HepG2 (cell line): Measurements from ENCODE around the gene NUP85. TPM values are rescaled to one million over a fixed set of nuclear protein-coding genes. Genes with fewer than 3 reads are reported as not detected.

ENCODE experiments used
- ATAC-seq: fragments of 200-7000 bp; cut with Tn5 transposase; 3 replicates; pipeline ENCODE4 v1.9.1; 2020; ENCODE audit warnings: mild to moderate bottlenecking, moderate library complexity
- BruUV-seq: library from RNA; stranded (reverse); fragments of 400-500 nt; replicated peaks from 2 replicates; lab custom pipeline; 2021; lab: Mats Ljungman, UMichigan
- CTCF ChIA-PET: fragments of 300-600 bp; formaldehyde crosslinking; extraction: SDS; loops from one replicate; lab custom pipeline; 2021; ENCODE audit warnings: low total read pairs, inconsistent platforms, low intra/inter-chr PET ratio; lab: Yijun Ruan, JAX
- POLR2A ChIA-PET: fragments of 350-600 bp; sonication (Branson Sonifier 250); formaldehyde crosslinking; loops from one replicate; lab custom pipeline; 2020; ENCODE audit warnings: antibody characterized with exemption, inconsistent platforms; lab: Yijun Ruan, JAX
- DNase-seq: peaks from one replicate; pipeline ENCODE4 v3.0.0-alpha.2; 2015; ENCODE audit warnings: low spot score
- FAIRE-seq: peaks from 3 replicates; lab custom pipeline; 2011; peaks lifted over from hg19 to GRCh38; lab: Jason Lieb, UNC
- H2AFZ ChIP-seq: one replicate; pipeline ENCODE4 v1.6.1; 2011; ENCODE audit warnings: low read length, inconsistent platforms
- H3K27ac ChIP-seq: fragments of 300-600 bp; 3 replicates; pipeline ENCODE4 v1.8.0; 2011; ENCODE audit warnings: mixed run types, mild to moderate bottlenecking, mixed read lengths, low read length, inconsistent platforms; ENCODE audit not compliant: insufficient read depth; ENCODE audit errors: extremely low read length
- H3K27me3 ChIP-seq, 2 experiments: fragments of 200-600 bp in 1 of 2; 2 replicates in 1 of 2; 3 replicates in 1 of 2; pipeline versions ENCODE4 v1.6.0 to v1.8.0; 2011; ENCODE audit warnings: low read length in 2 of 2, mild to moderate bottlenecking in 2 of 2, moderate library complexity in 2 of 2, inconsistent platforms in 1 of 2; ENCODE audit not compliant: insufficient read depth in 2 of 2, control insufficient read depth in 1 of 2
- H3K36me3 ChIP-seq, 2 experiments: fragments of 200-600 bp in 1 of 2; replicated peaks in 1 of 2; 2 replicates in 1 of 2; 3 replicates in 1 of 2; pipeline versions ENCODE4 v1.5.1 to v1.8.0; 2011; ENCODE audit warnings: low read length in 2 of 2, inconsistent platforms in 1 of 2; ENCODE audit not compliant: insufficient read depth in 2 of 2, control insufficient read depth in 1 of 2
- H3K4me1 ChIP-seq: 2 replicates; pipeline ENCODE4 v1.5.1; 2012; ENCODE audit warnings: low read length, inconsistent platforms; ENCODE audit not compliant: insufficient read depth
- H3K4me2 ChIP-seq: 2 replicates; pipeline ENCODE4 v1.6.0; 2011; ENCODE audit warnings: low read depth, low read length, inconsistent platforms
- H3K4me3 ChIP-seq, 3 experiments: fragments of 200-600 bp in 1 of 3; sonication (generic), shearing (Covaris generic) in 1 of 3; replicated peaks in 1 of 3; 2 replicates each; pipeline ENCODE4 v1.5.1; 2011 to 2016; ENCODE audit warnings: low read length in 3 of 3, inconsistent platforms in 2 of 3, low read depth in 2 of 3, mild to moderate bottlenecking in 2 of 3, control low read depth in 1 of 3, mixed read lengths in 1 of 3; ENCODE audit not compliant: insufficient read depth in 1 of 3
- H3K79me2 ChIP-seq: one replicate; pipeline ENCODE4 v1.6.1; 2011; ENCODE audit warnings: low read length, inconsistent platforms; ENCODE audit not compliant: insufficient read depth
- H3K9ac ChIP-seq: 2 replicates; pipeline ENCODE4 v1.6.0; 2011; ENCODE audit warnings: mild to moderate bottlenecking, low read depth, low read length, inconsistent platforms; ENCODE audit not compliant: insufficient read depth
- H3K9me3 ChIP-seq: 2 replicates; pipeline ENCODE4 v1.5.1; 2012; ENCODE audit warnings: mild to moderate bottlenecking, low read length
- H4K20me1 ChIP-seq: 2 replicates; pipeline ENCODE4 v1.6.0; 2011; ENCODE audit warnings: inconsistent platforms, mild to moderate bottlenecking, low read length, moderate library complexity; ENCODE audit not compliant: insufficient read depth
- E2F1 ChIP-seq: sonication (generic); formaldehyde crosslinking; IDR thresholded peaks from 2 replicates; pipeline ENCODE4 v1.5.0; 2020; ENCODE audit warnings: missing genetic modification reagents
- FOSL1 ChIP-seq: sonication (generic); formaldehyde crosslinking; IDR thresholded peaks from 2 replicates; pipeline ENCODE4 v1.9.0; 2021; ENCODE audit warnings: missing genetic modification reagents, borderline replicate concordance
- KDM6A ChIP-seq: IDR thresholded peaks from 2 replicates; pipeline ENCODE4 v1.6.1; 2016; ENCODE audit warnings: low read depth
- MTA1 ChIP-seq: sonication (generic); formaldehyde crosslinking; IDR thresholded peaks from 2 replicates; pipeline ENCODE4 v1.4.0; 2020; ENCODE audit warnings: missing genetic modification reagents, mild to moderate bottlenecking, borderline replicate concordance
- NCOA1 ChIP-seq: sonication (generic); formaldehyde crosslinking; IDR thresholded peaks from 2 replicates; pipeline ENCODE4 v1.9.0; 2021; ENCODE audit warnings: missing genetic modification reagents
- NONO ChIP-seq, 2 experiments: fragments of 450-650 bp in 1 of 2; sonication (generic) in 1 of 2; formaldehyde crosslinking in 1 of 2; IDR thresholded peaks in 1 of 2; conservative IDR thresholded peaks in 1 of 2; 2 replicates each; pipeline versions ENCODE4 v1.6.1 to v1.8.0; 2017 to 2022; ENCODE audit warnings: mild to moderate bottlenecking in 1 of 2, missing genetic modification reagents in 1 of 2, moderate library complexity in 1 of 2
- NR1H2 ChIP-seq: sonication (generic); formaldehyde crosslinking; IDR thresholded peaks from 2 replicates; pipeline ENCODE4 v1.8.1; 2022; ENCODE audit warnings: low read depth, missing genetic modification reagents, borderline replicate concordance
- REXO4 ChIP-seq: sonication (generic); formaldehyde crosslinking; IDR thresholded peaks from 2 replicates; pipeline ENCODE4 v1.8.0; 2022; ENCODE audit warnings: missing genetic modification reagents, mild to moderate bottlenecking, borderline replicate concordance
- TAF15 ChIP-seq: fragments of 200-400 bp; formaldehyde crosslinking; IDR thresholded peaks from one replicate; pipeline ENCODE4 v1.6.1; 2018; ENCODE audit warnings: mild to moderate bottlenecking, low read depth, low read length; ENCODE audit not compliant: poor library complexity, severe bottlenecking
- ZBTB14 ChIP-seq: sonication (generic); formaldehyde crosslinking; IDR thresholded peaks from 2 replicates; pipeline ENCODE4 v1.4.0; 2020; ENCODE audit warnings: missing genetic modification reagents
- ZFP41 ChIP-seq: sonication (generic); formaldehyde crosslinking; IDR thresholded peaks from 2 replicates; pipeline ENCODE4 v1.4.0; 2020; ENCODE audit warnings: mild to moderate bottlenecking, missing genetic modification reagents, borderline replicate concordance
- ZNF136 ChIP-seq: sonication (generic); formaldehyde crosslinking; IDR thresholded peaks from 2 replicates; pipeline ENCODE4 v1.8.1; 2022; ENCODE audit warnings: low read depth, mild to moderate bottlenecking, moderate library complexity, missing genetic modification reagents
- ZNF235 ChIP-seq: sonication (generic); formaldehyde crosslinking; IDR thresholded peaks from 2 replicates; pipeline ENCODE4 v1.8.1; 2023; ENCODE audit warnings: mild to moderate bottlenecking, missing genetic modification reagents, borderline replicate concordance
- ZNF256 ChIP-seq: sonication (generic); formaldehyde crosslinking; conservative IDR thresholded peaks from 2 replicates; pipeline ENCODE4 v1.4.0; 2020; ENCODE audit warnings: missing genetic modification reagents
- ZNF550 ChIP-seq: sonication (generic); formaldehyde crosslinking; IDR thresholded peaks from 2 replicates; pipeline ENCODE4 v1.4.0; 2020; ENCODE audit warnings: mild to moderate bottlenecking, missing genetic modification reagents, borderline replicate concordance
- ZNF674 ChIP-seq: sonication (generic); formaldehyde crosslinking; IDR thresholded peaks from 2 replicates; pipeline ENCODE4 v1.5.0; 2020; ENCODE audit warnings: low read depth, mild to moderate bottlenecking, missing genetic modification reagents
- ZNF737 ChIP-seq: sonication (generic); formaldehyde crosslinking; IDR thresholded peaks from 2 replicates; pipeline ENCODE4 v1.5.0; 2020; ENCODE audit warnings: missing genetic modification reagents, mild to moderate bottlenecking, borderline replicate concordance
- ZSCAN20 ChIP-seq: sonication (generic); formaldehyde crosslinking; IDR thresholded peaks from 2 replicates; pipeline ENCODE4 v1.4.0; 2020; ENCODE audit warnings: missing genetic modification reagents, mild to moderate bottlenecking, borderline replicate concordance
- WGBS: methylation state at CpG from one replicate; pipeline ENCODE4 v1.1.6; 2017; ENCODE audit warnings: low lambda C conversion rate; 5-methylcytosine and 5-hydroxymethylcytosine counted together
- in situ Hi-C: cut with HindIII; loops from 2 replicates; pipeline ENCODE4 v1.10.0; 2017; ENCODE audit warnings: low pct_unique_long_range_greater_than_20kb; ENCODE audit not compliant: extremely low pct_ligation_motif_present
- intact Hi-C: fragments of 100-400 bp; cut with micrococcal nuclease; formaldehyde crosslinking; loops from one replicate; pipeline ENCODE4 v1.10.0; 2022; ENCODE audit not compliant: unreplicated experiment
- polyA plus RNA-seq, 8 experiments: library from polyadenylated mRNA; depleted of rRNA in 3 of 8; stranded (reverse) in 7 of 8; unstranded in 1 of 8; fragments of >200 nt; fragmentation: Illumina TruSeq in 4 of 8; extraction: Trizol in 4 of 8; gene quantifications; 2 replicates each; pipeline versions ENCODE4 v1.2.1 to v1.2.3, GENCODE V29; 2011 to 2016; ENCODE audit warnings: low read depth in 4 of 8, missing spikeins in 1 of 8, mixed read lengths in 1 of 8; ENCODE audit not compliant: insufficient read depth in 1 of 8
- total RNA-seq, 5 experiments: library from RNA; depleted of rRNA; stranded (reverse); fragments of >200 nt; fragmentation: Illumina TruSeq; extraction: Trizol; gene quantifications; 2 replicates each; pipeline ENCODE4 v1.2.3, GENCODE V29; 2016; ENCODE audit warnings: low read depth in 1 of 5
- TF ChIP-seq, protein P1 (sequence below): sonication (generic); formaldehyde crosslinking; IDR thresholded peaks from 2 replicates; pipeline ENCODE4 v1.5.1; 2020; ENCODE audit warnings: missing genetic modification reagents, mild to moderate bottlenecking, borderline replicate concordance

Gene NUP85
- total and polyA plus RNA-seq, 2 of the 13 experiments (the other 11 are each of a cell fraction or from before 2014, with no cell fraction given): 89.1 to 124 TPM

GRCh38 chr17:75182569-75183436 lies 22.7 kb upstream of the NUP85 start, which contains the start of gene SUMO2:
SUMO2 (minus strand) TSS chr17:75182959; CDS start chr17:75182834, 125 bp downstream.
- in situ Hi-C loops (no loop called here), intact Hi-C loops (no loop called here)
- Histone ChIP-seq H3K9ac (peak within 1 kb of the TSS; percentile 95), H3K79me2 (peaks cover 45% of the 10 kb centered on the region), H3K9me3 (no peaks in the 10 kb centered on the region), H3K27ac (peak within 1 kb of the TSS; percentile 96), H3K36me3 (peaks cover 10 to 19% of the 10 kb centered on the region in 2 experiments; a peak in 4 of 5 replicates), H3K4me1 (peaks cover 47% of the 10 kb centered on the region), H2AFZ (peak within 1 kb of the TSS; percentile 87), H3K4me2 (peak within 1 kb of the TSS; percentile 94), H4K20me1 (peaks cover 15% of the 10 kb centered on the region), H3K27me3 (no peaks in the 10 kb centered on the region; a peak in 1 of 5 replicates), H3K4me3 (peak within 1 kb of the TSS; percentile 92 to 98 (median 96))
- ATAC-seq (peak; percentile 84), DNase-seq (peak; percentile 84), FAIRE-seq (peak; percentile 51)
- BruUV-seq: no TSS peak
- WGBS: 2% methylated on average over 46 of the region's 92 CpGs
- ChIA-PET POLR2A (interaction anchor here (0.9 to 2.1 kb wide), 17 partner anchors 8 to 223 kb away, joined by 3 to 13 read pairs (median 4); partner anchors contain the start of genes GGA3, GRB2, JPT1 and MRPL58), CTCF (no interaction called here)
- TF ChIP-seq FOSL1 (CRISPR knock-in tag) (no peak), E2F1 (CRISPR knock-in tag) (no peak), ZNF235 (CRISPR knock-in tag) (peak; percentile 65; the same call in 1 of the 2 replicates), KDM6A (CRISPR knock-in tag) (no peak), TAF15 (peak; percentile 13), ZNF550 (no peak), REXO4 (CRISPR knock-in tag) (0 out of 2 replicates have a peak, but pooled peaks have one; percentile 34), NR1H2 (no peak), ZNF256 (no peak), ZFP41 (CRISPR knock-in tag) (no peak), ZSCAN20 (CRISPR knock-in tag) (peak; percentile 37; the same call in 1 of the 2 replicates), NCOA1 (CRISPR knock-in tag) (no peak), MTA1 (CRISPR knock-in tag) (no peak), ZBTB14 (peak; percentile 100), NONO (IDR thresholded peaks at IDR 0.05) (no peak), NONO (CRISPR knock-in tag; conservative IDR thresholded peaks at IDR 0.05) (peak; percentile 80), ZNF136 (no peak), ZNF674 (peak; percentile 98), ZNF737 (CRISPR knock-in tag) (no peak)
- TF ChIP-seq, protein P1, sequence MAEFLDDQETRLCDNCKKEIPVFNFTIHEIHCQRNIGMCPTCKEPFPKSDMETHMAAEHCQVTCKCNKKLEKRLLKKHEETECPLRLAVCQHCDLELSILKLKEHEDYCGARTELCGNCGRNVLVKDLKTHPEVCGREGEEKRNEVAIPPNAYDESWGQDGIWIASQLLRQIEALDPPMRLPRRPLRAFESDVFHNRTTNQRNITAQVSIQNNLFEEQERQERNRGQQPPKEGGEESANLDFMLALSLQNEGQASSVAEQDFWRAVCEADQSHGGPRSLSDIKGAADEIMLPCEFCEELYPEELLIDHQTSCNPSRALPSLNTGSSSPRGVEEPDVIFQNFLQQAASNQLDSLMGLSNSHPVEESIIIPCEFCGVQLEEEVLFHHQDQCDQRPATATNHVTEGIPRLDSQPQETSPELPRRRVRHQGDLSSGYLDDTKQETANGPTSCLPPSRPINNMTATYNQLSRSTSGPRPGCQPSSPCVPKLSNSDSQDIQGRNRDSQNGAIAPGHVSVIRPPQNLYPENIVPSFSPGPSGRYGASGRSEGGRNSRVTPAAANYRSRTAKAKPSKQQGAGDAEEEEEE (CRISPR knock-in tag): no peak
